GM12873 (cell line): ENCODE measurements around the gene SMIM1.

ENCODE experiments used
- TF ChIP-seq, protein P1 (sequence below): IDR thresholded peaks from 2 replicates; pipeline ENCODE4 v1.5.1; 2012; ENCODE audit warnings: low read depth, mild to moderate bottlenecking, moderate library complexity, low read length, control low read depth; ENCODE audit not compliant: insufficient read depth; ENCODE audit errors: missing control alignments

Gene SMIM1

GRCh38 chr1:3771108-3772026 is 1.2 kb upstream of the SMIM1 start:
- TF ChIP-seq, protein P1, sequence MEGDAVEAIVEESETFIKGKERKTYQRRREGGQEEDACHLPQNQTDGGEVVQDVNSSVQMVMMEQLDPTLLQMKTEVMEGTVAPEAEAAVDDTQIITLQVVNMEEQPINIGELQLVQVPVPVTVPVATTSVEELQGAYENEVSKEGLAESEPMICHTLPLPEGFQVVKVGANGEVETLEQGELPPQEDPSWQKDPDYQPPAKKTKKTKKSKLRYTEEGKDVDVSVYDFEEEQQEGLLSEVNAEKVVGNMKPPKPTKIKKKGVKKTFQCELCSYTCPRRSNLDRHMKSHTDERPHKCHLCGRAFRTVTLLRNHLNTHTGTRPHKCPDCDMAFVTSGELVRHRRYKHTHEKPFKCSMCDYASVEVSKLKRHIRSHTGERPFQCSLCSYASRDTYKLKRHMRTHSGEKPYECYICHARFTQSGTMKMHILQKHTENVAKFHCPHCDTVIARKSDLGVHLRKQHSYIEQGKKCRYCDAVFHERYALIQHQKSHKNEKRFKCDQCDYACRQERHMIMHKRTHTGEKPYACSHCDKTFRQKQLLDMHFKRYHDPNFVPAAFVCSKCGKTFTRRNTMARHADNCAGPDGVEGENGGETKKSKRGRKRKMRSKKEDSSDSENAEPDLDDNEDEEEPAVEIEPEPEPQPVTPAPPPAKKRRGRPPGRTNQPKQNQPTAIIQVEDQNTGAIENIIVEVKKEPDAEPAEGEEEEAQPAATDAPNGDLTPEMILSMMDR: no peak

- TF ChIP-seq, protein P1: no peak
These were observed 378 bp upstream of the SMIM1 start for GRCh38 chr1:3772027-3772714.

DNA sequence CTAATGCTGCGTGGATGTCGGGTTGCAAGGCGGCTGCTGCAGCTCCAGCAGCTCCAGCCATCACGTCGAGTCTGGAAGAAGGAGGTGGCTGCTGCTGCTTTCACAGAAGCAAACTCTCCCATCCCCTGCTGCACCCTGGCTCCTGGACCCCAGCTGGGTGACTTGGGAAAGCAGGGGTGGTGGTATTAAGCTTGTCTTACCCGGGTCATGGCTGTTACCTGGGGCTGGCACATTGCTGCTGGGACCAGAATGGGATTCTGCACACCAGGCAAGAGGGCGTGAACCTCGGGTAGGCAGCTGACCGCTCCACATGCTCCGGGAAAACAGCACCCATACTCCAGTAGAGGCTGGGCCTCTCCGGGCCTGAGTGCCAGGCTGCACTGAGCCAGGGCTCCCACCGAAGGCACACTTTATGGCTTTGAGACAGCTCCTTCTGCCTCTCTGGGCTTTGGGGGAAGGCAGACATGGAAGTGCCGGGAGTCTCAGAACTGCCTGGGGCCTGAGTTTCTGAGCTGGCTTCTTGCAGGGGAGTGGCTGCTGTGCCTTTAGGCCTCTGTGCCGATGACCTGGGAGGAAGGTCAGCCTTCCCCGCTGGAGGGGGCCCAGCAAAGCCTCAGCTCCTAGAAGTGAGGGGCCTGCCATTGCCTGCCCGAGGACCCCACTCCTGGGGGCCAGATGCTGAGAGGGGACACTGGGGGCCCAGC is 1.2 kb downstream of the SMIM1 start:
- TF ChIP-seq, protein P1: no peak

DNA sequence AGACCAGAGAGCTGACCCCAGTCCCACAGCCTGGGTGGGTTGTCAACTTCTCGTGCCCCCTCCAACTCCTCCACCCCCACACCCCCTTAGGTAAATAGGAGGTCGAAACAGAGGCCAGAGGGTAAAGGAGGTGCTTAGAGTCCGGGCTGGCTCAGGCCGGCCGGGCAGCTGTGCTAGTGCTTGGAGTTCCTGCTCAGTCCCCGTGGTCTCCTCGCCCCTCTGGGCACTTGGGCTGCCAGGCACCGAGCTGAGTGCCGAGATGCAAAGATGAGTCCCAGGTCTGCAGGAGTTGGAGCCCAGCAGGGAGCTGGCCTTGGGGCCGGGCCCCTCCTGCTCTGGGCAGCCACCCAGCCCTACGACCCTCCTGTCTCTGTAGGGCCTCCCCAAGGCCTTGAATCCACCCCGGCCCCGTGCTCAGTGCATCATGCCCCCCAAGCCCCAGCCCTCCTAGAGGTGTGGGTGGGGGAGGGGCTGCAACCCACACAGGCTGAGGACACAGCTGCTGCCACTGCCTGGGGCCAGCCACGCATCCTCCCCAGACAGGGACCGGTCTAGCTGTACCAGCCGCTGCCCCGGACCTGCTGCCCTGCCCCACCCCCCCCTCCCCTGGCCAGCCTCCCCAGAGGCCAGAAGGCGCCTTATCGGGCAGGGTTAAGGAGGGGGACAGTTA is 1.9 kb downstream of the SMIM1 start:
- TF ChIP-seq, protein P1: no peak

GRCh38 chr1:3774946-3775489 is 2.5 kb downstream of the SMIM1 start:
- TF ChIP-seq, protein P1: no peak

GRCh38 chr1:3775490-3776230 is 3.1 kb downstream of the SMIM1 start:
- TF ChIP-seq, protein P1: peak; percentile 76
